Erythroblast (primary cell): ENCODE measurements around the gene MPP3.

Experiments used
- GATA1 ChIP-seq: IDR thresholded peaks from 2 replicates; pipeline ENCODE4 v1.6.1; 2011; ENCODE audit warnings: low read depth, mild to moderate bottlenecking, control low read depth, low read length, moderate library complexity
- POLR2A ChIP-seq: IDR thresholded peaks from 2 replicates; pipeline ENCODE4 v1.6.1; 2011; ENCODE audit warnings: mild to moderate bottlenecking, low read length

- TF ChIP-seq POLR2A: no peak
- TF ChIP-seq GATA1: no peak
Observed at GRCh38 chr17:43856141-43856540, 23.2 kb upstream of the MPP3 start.
